CD4-positive, alpha-beta T cell treated with Interferon gamma for 1 hour (primary cell): ENCODE data around the gene GRAMD4.

Experiments
- DNase-seq: peaks from one replicate; pipeline ENCODE4 v3.0.0-alpha.2; 2020

GRAMD4 gene

GRCh38 chr22:46727813-46728364, 107.7 kb downstream of the GRAMD4 start:
- DNase-seq: no peak

GRCh38 chr22:46728470-46728869, 108.3 kb downstream of the GRAMD4 start:
- DNase-seq: no peak
